Heart right ventricle (tissue), 16 donors: ENCODE data around the gene UBXN11. TPM values are rescaled to one million over a fixed set of nuclear protein-coding genes. Genes with fewer than 3 reads are reported as not detected.

ENCODE experiments used
- ATAC-seq, 8 donors: fragments of 200-7000 bp; cut with Tn5 transposase; one replicate each; pipeline ENCODE4 v1.9.1; 2020; ENCODE audit warnings: mild to moderate bottlenecking in 8 of 8, moderate library complexity in 8 of 8, moderate number of reproducible peaks in 1 of 8
- DNase-seq, 2 donors: peaks; one replicate each; pipeline ENCODE4 v3.0.0-alpha.2; 2020
- H3K27ac ChIP-seq, 10 donors: fragments of 200-600 bp; sonication (generic) in 2 of 10; one replicate each; pipeline versions ENCODE4 v1.5.0 to v1.8.0; 2020 to 2022; ENCODE audit warnings: mild to moderate bottlenecking in 3 of 10
- H3K27me3 ChIP-seq, 7 donors: fragments of 200-600 bp; one replicate each; pipeline ENCODE4 v1.8.0; 2021 to 2022; ENCODE audit warnings: mild to moderate bottlenecking in 2 of 7
- H3K36me3 ChIP-seq, 9 donors: fragments of 200-600 bp; sonication (generic) in 1 of 9; one replicate each; pipeline versions ENCODE4 v1.5.0 to v1.8.0; 2020 to 2022; ENCODE audit warnings: mild to moderate bottlenecking in 2 of 9
- H3K4me1 ChIP-seq, 9 donors: fragments of 200-600 bp; sonication (generic) in 1 of 9; one replicate each; pipeline versions ENCODE4 v1.5.0 to v1.8.0; 2020 to 2022; ENCODE audit warnings: mild to moderate bottlenecking in 4 of 9
- H3K4me3 ChIP-seq, 10 donors: fragments of 200-600 bp; sonication (generic) in 2 of 10; one replicate each; pipeline versions ENCODE4 v1.5.0 to v1.8.0; 2020 to 2022; ENCODE audit warnings: mild to moderate bottlenecking in 7 of 10, moderate library complexity in 2 of 10
- H3K9me3 ChIP-seq, 11 donors: fragments of 200-600 bp in 10 of 11; sonication (generic) in 2 of 11; one replicate each; pipeline versions ENCODE4 v1.5.0 to v1.8.0; 2013 to 2022; ENCODE audit warnings: mild to moderate bottlenecking in 2 of 11, control low read depth in 1 of 11, moderate library complexity in 1 of 11
- CTCF ChIP-seq, 9 donors: fragments of 200-600 bp; sonication (generic) in 2 of 9; IDR thresholded peaks; one replicate each; pipeline versions ENCODE4 v1.5.0 to v1.8.0; 2021 to 2022; ENCODE audit warnings: antibody characterized with exemption in 9 of 9, mild to moderate bottlenecking in 5 of 9, moderate library complexity in 1 of 9
- WGBS, 2 donors: extraction: QIAGEN DNeasy Blood & Tissue Kit; methylation state at CpG; one replicate each; pipeline ENCODE4 v1.1.7; 2013; ENCODE audit warnings: inconsistent platforms in 1 of 2; 5-methylcytosine and 5-hydroxymethylcytosine counted together
- intact Hi-C, 10 donors: fragments of 100-400 bp; cut with DNase I; formaldehyde crosslinking; loops; one replicate each; pipeline versions ENCODE4 v1.11.1 to v1.14.2; 2022
- polyA plus RNA-seq, 2 donors: library from polyadenylated mRNA; stranded (reverse); fragments of 200-250 nt; gene quantifications; one replicate each; pipeline ENCODE4 v1.2.3, GENCODE V29; 2013
- total RNA-seq, 10 donors: library from RNA; stranded (reverse); fragmentation: NEBNext Ultra II Directional in 3 of 10; extraction: Animal tissue kit (Norgen Biotek cat#: 25700) in 3 of 10; gene quantifications; one replicate each; pipeline versions ENCODE4 v1.2.1 to v1.2.4, GENCODE V29; 2021 to 2023
- donor health status: Arrhythmogenic right ventricular cardiomyopathy.
- donor health status: ischemic (EF 13 %, LVEDD 7.1; RV severe dilation, severe dysfunction).
- donor health status: healthy with polysubstance abuse.
- donor health status: DM: no; HTN: yes; CAD: no.
- donor health status: DM: no; HTN: no; CAD: no.
- donor health status: ischemic (EF 25% LVEDD 6.9; RV normal size, moderate dysfunction).
- donor health status: ischemic (EF 25% LVEDD 5.7; RV mildly dilated, moderate dysfunction).
- donor health status: healthy.
- donor health status: DM: yes; HTN: yes; CAD: no.
- donor health status: Ischemic cardiomyopathy.
- donor health status: ischemic (EF 35%, LVEDD 5.7; RV mildly dilated, moderate dysfunction).
- donor health status: nonischemic (EF 11% LVEDD 7.7; RV severe dilation, severe dysfunction).
- donor health status: DM: yes; HTN: yes; CAD: no.
- donor health status: PGD.
- donor health status: ischemic (EF 29% LVEDD 5.4; RV normal size, mild dysfunction).
- donor health status: nonischemic (EF 23%, LVEDD 6.1; RV moderate dilation, normal function).

UBXN11 gene
- total and polyA plus RNA-seq, 12 donors = 5.4 to 20.2 (median 8.2) TPM

GRCh38 chr1:26350701-26351589 lies 44.5 kb upstream of the UBXN11 start:
- no peak for TF ChIP-seq CTCF (IDR thresholded peaks at IDR 0.05)
- ATAC-seq (peak in 1 of 8 donors; percentile 14), DNase-seq (no peak)
- Histone ChIP-seq H3K27ac (no peak overlapping the region), H3K4me1 (peaks cover 0 to 10% (median 0%) of the 10 kb centered on the region in 9 donors), H3K36me3 (no peaks in the 10 kb centered on the region), H3K27me3 (peaks cover 0 to 21% (median 17%) of the 10 kb centered on the region in 7 donors), H3K9me3 (no peaks in the 10 kb centered on the region), H3K4me3 (no peak overlapping the region)
- WGBS, 2 donors = 69 to 79% methylated on average over 9 of the region's 9 CpGs
- intact Hi-C loops = no loop called here

GRCh38 chr1:26350343-26350700 lies 43.9 kb upstream of the UBXN11 start:
- H3K4me1 ChIP-seq = peaks cover 0 to 10% (median 0%) of the 10 kb centered on the region in 9 donors
- intact Hi-C loops = no loop called here
- ATAC-seq (no peak), DNase-seq (no peak)
- H3K4me3 ChIP-seq = no peak overlapping the region
- H3K27ac ChIP-seq = no peak overlapping the region
- WGBS, 2 donors = 83 to 85% methylated on average over 2 of the region's 2 CpGs
- TF ChIP-seq CTCF (IDR thresholded peaks at IDR 0.05) = no peak
- H3K27me3 ChIP-seq = peaks cover 0 to 15% (median 12%) of the 10 kb centered on the region in 7 donors
- H3K36me3 ChIP-seq = no peaks in the 10 kb centered on the region
- H3K9me3 ChIP-seq = no peaks in the 10 kb centered on the region

- Histone ChIP-seq H3K4me3 (no peak overlapping the region), H3K36me3 (no peaks in the 10 kb centered on the region), H3K4me1 (peaks cover 0 to 10% (median 0%) of the 10 kb centered on the region in 9 donors), H3K27ac (no peak overlapping the region), H3K9me3 (no peaks in the 10 kb centered on the region), H3K27me3 (peaks cover 0 to 11% (median 7%) of the 10 kb centered on the region in 7 donors)
- no peak for DNase-seq
- WGBS, 2 donors = 79 to 84% methylated on average over 5 of the region's 5 CpGs
- no peak for TF ChIP-seq CTCF (IDR thresholded peaks at IDR 0.05)
- ATAC-seq = no peak
- intact Hi-C loops = no loop called here
These were observed 43.4 kb upstream of the UBXN11 start for GRCh38 chr1:26349877-26350244.

- DNase-seq (no peak), ATAC-seq (no peak)
- Histone ChIP-seq H3K27me3 (peaks cover 0 to 7% (median 5%) of the 10 kb centered on the region in 7 donors), H3K27ac (no peak overlapping the region), H3K36me3 (no peaks in the 10 kb centered on the region), H3K9me3 (no peaks in the 10 kb centered on the region), H3K4me1 (peaks cover 0 to 10% (median 0%) of the 10 kb centered on the region in 9 donors), H3K4me3 (no peak overlapping the region)
- WGBS, 2 donors = 79 to 82% methylated on average over 7 of the region's 7 CpGs
- no peak for TF ChIP-seq CTCF (IDR thresholded peaks at IDR 0.05)
- intact Hi-C loops = no loop called here
These were observed 42.9 kb upstream of the UBXN11 start for GRCh38 chr1:26349188-26349876.
